HG02840 (cell line): ENCODE measurements around the gene STON1.
"Not testable (repeated sequence)": the region's sequence is repeated elsewhere in the genome, so short reads cannot be mapped to it uniquely, and the experiment has no call there.

ENCODE experiments used
- ATAC-seq: cut with Tn5 transposase; IDR thresholded peaks from one replicate; pipeline ENCODE4 v1.9.1; 2021; ENCODE audit warnings: mild to moderate bottlenecking, moderate library complexity, moderate number of reproducible peaks; ENCODE audit not compliant: unreplicated experiment, low FRiP score

Gene STON1

DNA sequence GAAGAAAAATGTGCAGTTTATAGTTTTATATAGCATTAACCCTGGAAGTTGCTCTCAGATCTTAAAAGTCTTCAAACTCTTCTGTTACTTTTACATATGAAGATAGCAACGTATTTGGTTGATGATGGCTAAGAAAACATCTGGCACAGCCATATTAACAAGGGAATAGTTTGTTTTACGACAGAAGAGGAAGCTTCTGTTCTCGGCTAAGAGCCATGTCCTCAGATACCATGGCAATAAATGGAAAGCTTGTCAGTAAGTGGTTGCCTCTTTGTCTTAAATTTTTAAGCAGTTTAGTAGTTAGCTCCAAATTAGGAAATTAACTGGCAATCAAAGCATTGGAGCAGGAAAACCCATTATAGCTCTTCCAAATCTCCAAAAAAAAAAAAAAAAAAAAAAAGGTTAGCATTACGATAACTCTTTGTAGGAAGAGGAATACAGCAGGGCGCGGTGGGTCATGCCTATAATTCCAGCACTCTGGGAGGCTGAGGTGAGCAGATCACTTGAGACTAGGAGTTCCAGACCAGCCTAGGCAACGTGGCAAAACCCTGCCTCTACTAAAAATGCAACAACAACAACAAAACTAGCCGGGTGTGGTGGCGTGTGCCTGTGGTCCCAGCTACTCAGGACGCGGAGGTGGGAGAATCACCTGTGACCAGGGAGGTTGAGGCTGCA, 4.5 kb upstream of the STON1 start:
- no peak for ATAC-seq

DNA sequence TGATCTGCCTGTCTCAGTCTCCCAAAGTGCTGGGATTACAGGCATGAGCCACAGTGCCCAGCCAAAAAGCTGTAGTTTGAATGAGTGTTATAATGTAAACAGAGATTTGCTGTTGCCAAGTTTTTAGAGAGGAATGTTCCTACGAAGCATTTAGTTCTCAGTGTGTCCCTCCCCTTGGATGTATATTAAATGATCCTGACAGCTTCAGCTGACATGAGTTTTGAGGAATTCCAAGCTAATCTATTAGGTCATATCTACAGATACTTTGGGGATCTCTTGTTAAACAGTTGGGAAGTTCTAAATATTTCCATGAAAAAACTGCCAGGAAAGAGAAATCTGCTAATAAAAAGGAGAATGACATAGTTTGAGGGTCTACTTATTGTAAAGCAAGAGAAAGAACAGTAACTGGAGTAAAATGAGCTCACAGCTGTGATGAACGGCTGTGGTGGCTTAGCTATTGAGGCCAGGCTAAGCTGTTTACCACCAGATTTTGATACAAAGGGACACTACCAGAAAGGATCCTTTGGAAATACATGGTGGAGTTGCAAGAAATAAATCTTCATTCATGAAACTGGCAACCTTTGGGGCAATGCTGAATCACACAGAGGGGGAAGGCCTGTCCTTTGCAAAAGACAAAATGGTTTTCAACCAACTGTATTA, 2.6 kb upstream of the STON1 start:
- ATAC-seq: no peak

DNA sequence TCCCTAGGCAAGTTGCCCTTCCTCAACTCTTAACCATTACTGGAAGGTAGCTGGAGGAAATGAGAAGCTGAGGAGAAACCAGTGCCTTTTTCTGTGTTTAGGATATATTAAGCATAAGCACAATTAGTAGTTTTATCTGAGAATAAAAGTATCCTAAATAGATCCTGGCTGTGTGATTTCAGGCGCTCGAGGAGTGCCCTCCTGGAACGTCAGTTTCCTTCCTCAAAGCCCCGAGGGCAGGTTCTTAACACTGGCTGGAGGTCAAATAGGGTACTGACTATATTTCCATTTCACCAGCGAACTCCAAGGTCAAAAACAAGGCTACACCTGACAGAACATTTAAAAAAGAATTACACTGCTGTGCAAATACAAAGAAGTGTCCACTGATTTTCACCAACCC, 1.5 kb upstream of the STON1 start:
- ATAC-seq: no peak

DNA sequence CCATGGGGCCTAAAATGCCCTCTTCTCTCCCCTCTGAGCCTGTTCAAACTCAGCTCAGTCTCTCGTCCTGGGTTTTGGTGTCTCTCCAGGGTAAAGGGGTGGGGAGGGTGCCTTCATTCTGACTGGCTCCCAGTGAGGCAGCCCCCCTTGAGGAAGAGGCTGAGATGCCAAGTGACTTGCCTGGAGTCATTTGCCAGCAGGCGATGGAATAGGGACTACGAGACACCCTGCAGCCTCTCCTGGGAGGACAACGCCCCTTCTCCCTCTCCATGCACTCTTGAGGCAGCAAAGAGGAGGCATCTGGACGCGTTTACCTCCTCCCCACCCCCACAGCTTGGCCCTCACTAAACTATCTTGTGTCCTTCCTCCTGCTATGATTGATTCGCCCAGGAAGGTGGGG, 760 bp upstream of the STON1 start:
- no peak for ATAC-seq

DNA sequence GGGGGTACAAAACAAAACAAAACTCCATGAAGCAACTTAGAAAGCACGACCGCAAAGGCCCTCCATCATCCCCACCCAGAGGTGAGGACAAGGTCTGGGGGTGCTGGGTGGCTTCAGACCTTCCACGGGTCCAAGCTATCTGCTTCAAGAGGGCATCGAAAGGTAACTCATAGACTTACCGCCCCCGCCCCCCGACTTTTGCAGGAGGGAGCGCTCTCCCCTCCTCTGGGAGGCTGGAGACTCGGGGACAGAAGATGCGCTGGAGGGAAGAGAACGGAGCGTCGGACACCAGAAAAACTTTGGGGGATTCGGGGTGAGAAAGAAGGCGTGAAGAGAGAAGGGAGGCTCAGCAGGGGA, 300 bp upstream of the STON1 start:
- peak; percentile 8 for ATAC-seq

DNA sequence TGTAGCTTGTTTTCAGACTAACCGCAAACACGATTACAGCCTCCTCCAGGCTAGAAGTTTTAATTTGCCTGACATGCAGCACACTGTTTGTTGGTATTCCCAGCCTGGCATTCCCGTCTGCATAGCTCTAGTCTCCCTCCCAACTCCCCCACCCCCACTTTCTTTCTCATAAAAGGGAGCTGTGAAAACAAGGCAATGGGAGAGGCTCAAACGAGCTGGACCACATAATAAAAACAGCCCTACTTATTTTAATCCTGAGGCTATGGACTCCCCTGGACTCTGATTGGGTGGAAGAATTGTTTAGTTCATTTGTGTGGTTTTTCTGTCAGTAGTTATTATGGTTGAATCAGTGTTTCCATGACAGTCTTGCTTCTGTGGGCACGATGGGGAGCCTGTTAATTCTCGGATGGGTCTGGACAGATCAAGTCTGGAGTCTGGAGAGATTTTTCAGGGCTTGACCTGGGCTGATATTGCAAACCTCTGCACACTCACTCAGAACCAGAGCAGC, 1.2 kb downstream of the STON1 start:
- ATAC-seq: no peak

DNA sequence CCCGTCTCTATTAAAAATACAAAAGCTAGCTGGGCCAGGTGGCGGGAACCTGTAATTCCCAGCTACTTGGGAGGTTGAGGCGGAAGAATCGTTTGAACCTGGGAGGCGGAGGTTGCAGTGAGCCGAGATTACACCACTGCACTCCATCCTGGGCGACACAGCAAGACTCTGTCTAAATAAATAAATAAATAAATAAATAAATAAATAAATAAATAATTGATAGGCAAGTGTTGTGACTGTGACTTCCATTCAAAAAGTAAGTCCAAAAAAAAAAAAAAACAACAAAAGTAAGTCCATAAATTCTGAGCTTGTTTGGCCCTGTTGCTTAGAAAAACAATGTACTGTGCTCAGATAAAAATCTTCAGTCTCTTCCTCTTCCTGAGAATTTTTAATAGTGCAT, 2.2 kb downstream of the STON1 start:
- no peak for ATAC-seq

DNA sequence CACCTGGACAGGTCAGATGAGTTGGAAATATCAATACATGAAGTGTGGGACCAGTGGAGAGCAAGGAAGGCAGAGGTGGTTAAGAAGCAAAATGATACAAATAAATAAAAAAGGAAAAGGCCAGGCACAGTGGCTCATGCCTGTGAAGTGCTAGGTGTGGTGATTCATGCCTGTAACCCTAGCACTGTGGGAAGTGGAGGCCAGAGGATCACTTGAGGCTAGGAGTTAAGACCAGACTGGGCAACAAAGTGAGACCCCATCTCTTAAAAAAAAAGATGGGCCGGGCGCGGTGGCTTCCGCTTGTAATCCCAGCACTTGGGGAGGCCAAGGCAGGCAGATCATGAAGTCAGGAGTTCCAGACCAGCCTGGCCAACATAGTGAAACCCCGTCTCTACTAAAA, 2.9 kb downstream of the STON1 start:
- no peak for ATAC-seq

DNA sequence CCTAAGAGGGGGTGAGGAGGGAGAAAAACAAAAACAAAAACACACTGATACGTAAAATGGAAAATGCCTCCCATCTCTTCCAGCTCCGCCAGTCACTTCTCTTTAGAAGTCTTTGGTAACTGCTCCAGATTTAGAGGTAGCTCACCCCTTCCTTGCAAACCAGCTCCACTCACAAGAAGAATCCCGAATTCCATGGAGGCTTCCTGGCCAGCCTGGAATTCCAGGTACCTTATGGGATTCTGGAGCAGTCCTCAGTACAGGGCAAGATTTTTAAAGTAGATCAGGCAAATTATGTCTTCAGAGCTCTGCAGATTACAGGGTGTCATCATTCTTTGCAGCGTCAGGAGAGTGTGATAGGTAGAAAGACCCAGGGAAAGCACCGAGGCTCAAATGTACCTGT, 4.8 kb downstream of the STON1 start:
- no peak for ATAC-seq

DNA sequence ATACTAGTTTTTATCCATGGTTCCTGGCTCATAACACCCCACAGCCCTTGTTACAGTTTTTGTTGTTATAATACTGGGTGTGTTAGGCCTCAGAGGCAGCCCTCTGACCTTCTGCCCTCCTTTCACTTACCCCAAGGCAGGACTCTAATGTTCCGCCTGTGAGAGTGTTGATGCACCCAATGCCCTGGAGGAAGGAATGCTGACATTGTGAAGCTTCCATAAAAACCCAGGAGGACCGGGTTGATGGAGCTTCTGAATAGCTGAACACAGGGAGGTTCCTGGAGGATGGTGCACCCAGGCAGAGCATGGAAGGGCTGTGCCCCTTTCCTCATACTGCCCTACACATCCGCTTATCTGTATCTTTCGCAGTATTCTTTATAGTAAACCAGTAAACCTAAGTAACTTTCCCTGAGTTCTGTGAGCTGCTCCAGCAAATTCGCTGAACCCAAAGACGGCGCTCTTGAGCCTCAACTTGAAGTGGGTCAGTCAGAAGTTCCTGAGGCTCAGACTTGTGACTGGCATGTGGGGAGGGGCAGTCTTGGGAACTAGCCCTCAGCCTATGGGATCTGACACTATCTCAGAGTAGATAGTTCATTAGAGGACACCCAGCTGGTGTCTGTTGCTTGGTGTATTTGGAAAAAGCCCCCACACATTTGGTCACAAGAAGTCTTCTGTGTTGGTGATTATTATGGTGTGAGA, 10.4 kb downstream of the STON1 start:
- ATAC-seq: no peak

DNA sequence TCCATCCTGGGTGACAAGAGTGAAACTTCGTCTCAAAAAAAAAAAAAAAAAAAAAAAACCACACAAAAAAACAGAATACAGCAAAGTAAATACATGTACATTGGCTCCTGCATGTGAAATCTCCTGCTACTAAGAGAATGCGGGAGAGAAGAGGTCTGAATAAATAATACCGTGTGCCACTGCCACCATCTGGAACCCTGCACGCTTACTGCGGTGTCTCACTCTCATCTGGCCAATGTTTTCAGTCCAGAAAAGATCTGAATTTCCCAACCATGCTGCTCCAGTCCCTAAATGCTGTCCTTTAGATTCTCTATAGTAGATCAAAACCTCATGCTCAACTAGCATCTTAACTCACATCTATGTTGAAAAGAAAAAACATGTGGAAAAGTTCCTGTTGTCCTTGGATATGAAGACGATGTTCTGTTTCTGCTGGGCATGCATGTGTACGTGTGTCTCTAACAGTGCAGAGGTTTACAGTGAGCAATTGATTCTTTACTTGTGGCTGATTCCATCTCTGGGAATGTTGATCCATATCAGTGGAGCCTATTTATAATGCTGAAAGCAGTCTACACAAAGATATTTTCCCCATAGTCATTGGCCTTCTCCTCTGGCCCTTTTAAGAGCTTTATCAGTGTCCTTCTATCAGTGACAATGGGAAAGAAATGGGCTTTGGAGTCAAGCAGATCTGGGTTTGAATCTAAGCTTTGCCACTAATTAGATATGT, 11.9 kb downstream of the STON1 start:
- ATAC-seq: no peak

DNA sequence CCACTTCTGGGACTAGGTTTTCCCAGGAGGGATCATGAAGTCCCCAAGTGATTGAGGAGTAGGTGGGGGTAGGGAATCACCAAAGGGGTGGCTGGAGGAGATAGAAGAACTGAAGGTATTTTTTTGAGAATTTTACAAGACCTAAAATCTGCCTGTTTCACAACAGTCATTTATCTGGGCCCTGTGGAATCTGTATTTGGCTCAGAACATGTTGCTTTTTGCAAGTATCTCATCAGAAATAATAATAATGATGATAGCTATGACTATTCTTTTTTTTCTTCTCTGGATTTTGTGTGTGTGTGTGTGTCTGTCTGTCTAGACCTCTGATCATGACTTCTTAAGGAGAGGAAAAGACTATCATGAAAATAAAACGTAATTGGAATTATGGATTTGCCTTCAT, 13.9 kb downstream of the STON1 start:
- ATAC-seq: no peak

DNA sequence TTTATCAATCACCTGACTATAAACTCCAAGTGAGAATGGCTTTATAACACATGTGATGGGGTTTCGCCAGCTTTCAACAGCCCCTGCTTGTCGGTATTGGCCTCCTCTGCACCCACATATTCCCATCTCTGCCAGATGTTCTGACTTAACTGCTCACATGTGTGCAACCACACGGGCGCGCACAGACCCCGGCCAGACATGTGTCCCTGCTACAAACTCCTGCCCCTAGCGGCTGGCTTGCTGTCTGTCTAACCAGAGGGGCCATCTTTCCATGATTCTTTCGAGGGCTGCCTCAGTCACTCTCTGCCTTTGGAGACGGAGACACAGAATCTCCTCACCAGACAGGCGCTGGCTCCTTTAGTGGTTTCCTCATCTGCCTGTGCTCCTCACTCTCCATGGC, 15.3 kb downstream of the STON1 start:
- ATAC-seq: no peak

DNA sequence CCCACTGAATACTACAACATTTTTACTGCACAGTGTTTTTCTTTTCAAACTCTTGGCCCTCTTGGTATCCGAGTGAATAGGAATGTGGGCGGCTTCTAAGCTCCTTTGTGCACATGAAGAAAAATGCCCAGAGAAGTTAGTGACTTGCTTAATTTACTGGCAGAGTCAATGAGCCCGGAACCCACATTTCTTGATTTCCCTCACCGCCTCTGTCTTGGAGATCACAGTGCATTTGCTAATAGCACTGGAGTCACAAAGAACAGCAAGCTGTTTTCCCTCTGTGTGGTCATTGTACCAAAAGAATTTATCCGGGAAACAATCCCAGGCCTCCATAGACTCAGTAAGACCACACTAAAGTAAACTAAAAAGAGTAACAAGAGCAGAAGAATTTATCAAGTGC, 18.9 kb downstream of the STON1 start:
- ATAC-seq: no peak

DNA sequence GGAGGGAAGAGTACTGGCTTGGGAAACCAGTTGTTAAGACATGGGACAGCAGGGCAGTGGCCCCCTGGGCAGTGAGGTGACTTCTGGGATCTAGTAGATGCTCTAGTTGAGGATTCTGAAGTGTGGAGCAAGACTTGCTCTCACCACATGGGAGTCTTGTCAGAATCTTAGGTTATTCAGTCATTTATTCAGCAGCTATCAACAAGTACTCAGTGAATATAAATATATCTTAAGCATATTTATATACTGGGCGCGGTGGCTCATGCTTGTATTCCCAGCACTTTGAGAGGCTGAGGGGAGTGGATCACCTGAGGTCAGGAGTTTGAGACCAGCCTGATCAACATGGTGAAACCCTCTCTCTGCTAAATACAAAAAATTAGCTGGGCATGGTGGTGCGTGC, 20.0 kb downstream of the STON1 start:
- ATAC-seq: no peak

DNA sequence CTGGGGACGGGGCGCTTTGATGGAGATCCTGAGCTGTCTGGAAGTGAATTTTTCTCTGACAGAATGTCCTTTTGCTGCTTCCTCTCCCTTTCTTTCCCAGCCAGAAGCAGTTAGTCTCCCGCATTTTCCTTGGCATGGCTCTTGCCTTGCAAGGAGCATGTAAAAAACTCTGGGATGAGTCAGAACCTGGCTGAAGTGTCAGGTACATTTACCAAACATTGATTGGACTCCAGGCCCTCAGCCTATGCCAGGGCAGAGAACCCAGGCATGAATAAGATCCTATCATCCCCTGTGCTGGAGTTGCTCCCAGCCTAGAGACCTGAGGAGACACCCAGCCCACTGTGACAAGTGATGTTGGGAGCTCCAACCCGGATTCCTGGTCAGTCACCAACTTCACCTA, 21.6 kb downstream of the STON1 start:
- ATAC-seq: no peak

DNA sequence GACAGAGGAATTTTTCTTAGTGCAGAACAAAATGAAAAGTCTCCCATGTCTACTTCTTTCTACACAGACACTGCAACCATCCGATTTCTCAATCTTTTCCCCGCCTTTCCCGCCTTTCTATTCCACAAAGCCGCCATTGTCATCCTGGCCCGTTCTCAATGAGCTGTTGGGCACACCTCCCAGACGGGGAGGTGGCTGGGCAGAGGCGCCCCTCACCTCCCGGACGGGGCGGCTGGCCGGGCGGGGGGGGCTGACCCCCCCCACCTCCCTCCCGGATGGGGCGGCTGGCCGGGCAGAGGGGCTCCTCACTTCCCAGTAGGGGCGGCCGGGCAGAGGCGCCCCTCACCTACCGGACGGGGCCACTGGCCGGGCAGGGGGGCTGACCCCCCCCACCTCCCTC, 25.1 kb downstream of the STON1 start:
- not testable (repeated sequence) for ATAC-seq

DNA sequence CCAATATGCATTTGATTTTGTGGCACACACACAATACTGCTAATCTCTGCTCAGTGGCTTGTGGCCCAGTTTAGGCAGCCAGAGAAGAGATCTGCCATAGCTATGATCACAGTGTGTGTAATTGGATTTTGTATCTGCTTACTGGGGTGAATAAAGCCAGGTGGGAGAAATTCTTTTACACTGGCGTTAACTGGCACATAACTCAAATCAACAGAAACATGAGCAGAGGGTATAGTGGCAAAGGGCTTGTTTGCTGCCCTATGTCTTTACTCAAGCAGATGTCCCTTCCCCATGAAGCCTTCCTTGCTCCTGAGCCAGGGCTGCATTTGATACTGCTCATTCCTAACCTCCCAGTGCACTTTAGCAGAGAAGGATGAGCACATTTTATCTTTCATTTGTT, 28.5 kb downstream of the STON1 start:
- no peak for ATAC-seq

DNA sequence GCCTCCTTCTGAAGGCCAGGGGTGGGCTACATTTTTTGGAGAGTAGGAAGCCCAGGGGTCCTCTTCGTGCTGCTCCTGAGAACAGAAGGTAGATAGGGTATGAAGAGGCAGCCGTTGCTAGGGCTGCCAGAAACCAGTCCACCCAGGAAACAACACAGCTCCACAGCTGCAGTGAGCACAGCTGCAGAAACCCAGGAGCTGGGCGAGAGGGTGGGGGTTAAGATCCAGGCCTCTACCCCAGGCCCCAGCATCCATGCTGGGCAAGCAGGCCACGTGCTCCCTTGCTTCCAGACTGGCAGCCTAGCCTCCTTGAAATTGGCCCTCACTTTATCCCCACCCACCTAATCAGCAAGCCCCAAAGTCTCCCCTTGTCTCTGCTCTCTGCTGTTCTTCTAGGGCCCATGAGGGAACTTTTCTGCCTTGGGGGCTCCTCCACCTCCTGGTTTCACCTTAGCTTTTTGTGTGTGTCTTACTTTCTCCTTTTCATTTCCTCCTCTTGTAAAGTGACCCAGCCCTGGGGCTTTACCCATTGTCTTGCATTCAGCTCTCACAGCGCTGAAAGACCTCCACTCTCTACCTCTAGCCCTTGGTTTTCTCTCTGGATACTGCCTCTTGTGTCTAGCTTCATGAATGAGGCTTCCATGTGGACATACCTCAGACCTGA, 30.7 kb downstream of the STON1 start:
- ATAC-seq: no peak

DNA sequence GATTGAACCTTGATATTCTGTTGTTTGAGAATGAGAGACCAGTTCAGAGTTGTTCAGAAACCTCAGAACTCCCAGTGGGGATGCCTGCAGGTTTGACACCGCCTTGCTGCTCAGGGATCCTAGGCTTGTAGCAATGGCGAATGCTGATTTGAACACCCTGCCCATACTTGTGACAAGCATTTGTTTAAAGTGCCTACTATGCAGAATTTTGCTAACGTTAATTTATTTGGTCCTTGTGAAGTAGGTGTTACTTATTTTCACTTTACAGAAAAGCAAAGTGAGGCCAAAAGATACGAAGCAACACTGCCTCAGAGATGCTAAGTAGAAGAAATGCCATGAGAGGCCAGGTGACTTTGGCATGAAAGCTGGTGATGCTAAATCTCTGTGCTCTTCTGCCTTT, 32.3 kb downstream of the STON1 start:
- ATAC-seq: no peak
